ENCODE measurements around the gene MAML2. TPM values are rescaled to one million over a fixed set of nuclear protein-coding genes. Genes with fewer than 3 reads are reported as not detected.

MAML2 gene
- total and polyA plus RNA-seq, 2 of the 8 experiments (the other 6 are each of a cell fraction or from before 2014, with no cell fraction given), result 3.8 to 6.6 TPM

- H4K20me1 ChIP-seq (replicated peaks in 1 of 2; ENCODE audit: control insufficient read depth in 1 of 2, insufficient read depth in 2 of 2, low read length in 2 of 2), result no peaks in the 10 kb centered on the region
- H2AFZ ChIP-seq (ENCODE audit: low read length), result no peak overlapping the region
- H3K27me3 ChIP-seq (replicated peaks in 1 of 4; ENCODE audit: control insufficient read depth in 3 of 4, extremely low read depth in 1 of 4, insufficient read depth in 3 of 4, low read length in 3 of 4), result no peaks in the 10 kb centered on the region
- POLR2A ChIA-PET (ENCODE audit: partially characterized antibody), result no interaction called here
- no peak overlapping the region for H2BK12ac ChIP-seq (ENCODE audit: low read depth, low read length)
- no peaks in the 10 kb centered on the region for H3K4me1 ChIP-seq (replicated peaks in 1 of 4; ENCODE audit: control insufficient read depth in 3 of 4, insufficient read depth in 4 of 4, low read length in 3 of 4)
- H3K79me2 ChIP-seq (ENCODE audit: control insufficient read depth in 1 of 2, insufficient read depth in 2 of 2, low read length in 2 of 2), result no peaks in the 10 kb centered on the region
- no peaks in the 10 kb centered on the region for H3K23me2 ChIP-seq (ENCODE audit: low read depth, low read length)
- no peak overlapping the region for H3K14ac ChIP-seq (ENCODE audit: insufficient read length)
- H2BK5ac ChIP-seq (ENCODE audit: low read depth, low read length), result no peak overlapping the region
- H3K9ac ChIP-seq (replicated peaks in 1 of 4; ENCODE audit: extremely low read depth in 1 of 4, low read depth in 3 of 4, low read length in 3 of 4), result no peak overlapping the region
- FAIRE-seq (no peak), DNase-seq (ENCODE audit: low read depth in 1 of 2, low spot score in 2 of 2) (no peak)
- no peaks in the 10 kb centered on the region for H3K36me3 ChIP-seq (ENCODE audit: control insufficient read depth in 2 of 4, insufficient read depth in 4 of 4, low read length in 3 of 4)
- no peak overlapping the region for H2BK120ac ChIP-seq (replicated peaks; ENCODE audit: low read depth, low read length)
- no peaks in the 10 kb centered on the region for H3K9me3 ChIP-seq (ENCODE audit: insufficient read depth in 2 of 2, low read depth in 1 of 2, low read length in 1 of 2)
- CTCF ChIA-PET (ENCODE audit: partially characterized antibody), result interaction anchor here (0.6 to 1.9 kb wide), 3 partner anchors 126 to 182 kb away, joined by 3 to 6 read pairs (median 4); no protein-coding TSS in a partner anchor
- H3K23ac ChIP-seq (ENCODE audit: insufficient read length), result no peak overlapping the region
- no peak overlapping the region for H4K8ac ChIP-seq (ENCODE audit: extremely low read depth, insufficient read depth, low read length)
- no peak overlapping the region for H3K27ac ChIP-seq (ENCODE audit: low read depth, low read length)
- no peak overlapping the region for H2AK5ac ChIP-seq (ENCODE audit: low read depth, low read length)
- WGBS, 2 experiments (ENCODE audit: extremely low coverage in 1 of 2, insufficient coverage in 1 of 2, insufficient read length in 1 of 2, insufficient replicate concordance in 2 of 2, low coverage in 1 of 2, low lambda C conversion rate in 2 of 2, missing lambda C conversion rate in 1 of 2), result 99% methylated on average over 5 of the region's 5 CpGs; no CpG with 5 or more reads in 1 of the 2 experiments
- no peak for TF ChIP-seq CHD1 (IDR thresholded peaks at IDR 0.05; ENCODE audit: low read depth, low read length)
- H3K4me3 ChIP-seq (ENCODE audit: extremely low read depth in 1 of 4, insufficient read depth in 2 of 4, low read depth in 3 of 4, low read length in 4 of 4), result no peak overlapping the region
- H4K5ac ChIP-seq (ENCODE audit: insufficient read length, low read depth, low read length), result no peak overlapping the region
- no peak overlapping the region for H2BK20ac ChIP-seq (ENCODE audit: low read length)
- H3K18ac ChIP-seq (ENCODE audit: extremely low read depth, low read length), result no peak overlapping the region
- no peak overlapping the region for H3K4ac ChIP-seq (replicated peaks; ENCODE audit: insufficient read length, low read depth, low read length)
- no peaks in the 10 kb centered on the region for H3K79me1 ChIP-seq (ENCODE audit: low read depth, low read length)
- H4K91ac ChIP-seq (replicated peaks; ENCODE audit: insufficient read length, low read length), result no peak overlapping the region
- no peak overlapping the region for H3K4me2 ChIP-seq (ENCODE audit: insufficient read depth in 1 of 2, low read depth in 2 of 2, low read length in 2 of 2)
- no peak overlapping the region for H2BK15ac ChIP-seq (ENCODE audit: low read length)
- H3K56ac ChIP-seq (replicated peaks; ENCODE audit: insufficient read length, low read depth, low read length), result no peak overlapping the region
These were observed 367.7 kb downstream of the MAML2 start for GRCh38 chr11:95975343-95975742.
